ENCODE results near the gene DHX40.
"Not testable (repeated sequence)": the region's sequence is repeated elsewhere in the genome, so short reads cannot be mapped to it uniquely, and the experiment has no call there.

Gene DHX40

DNA sequence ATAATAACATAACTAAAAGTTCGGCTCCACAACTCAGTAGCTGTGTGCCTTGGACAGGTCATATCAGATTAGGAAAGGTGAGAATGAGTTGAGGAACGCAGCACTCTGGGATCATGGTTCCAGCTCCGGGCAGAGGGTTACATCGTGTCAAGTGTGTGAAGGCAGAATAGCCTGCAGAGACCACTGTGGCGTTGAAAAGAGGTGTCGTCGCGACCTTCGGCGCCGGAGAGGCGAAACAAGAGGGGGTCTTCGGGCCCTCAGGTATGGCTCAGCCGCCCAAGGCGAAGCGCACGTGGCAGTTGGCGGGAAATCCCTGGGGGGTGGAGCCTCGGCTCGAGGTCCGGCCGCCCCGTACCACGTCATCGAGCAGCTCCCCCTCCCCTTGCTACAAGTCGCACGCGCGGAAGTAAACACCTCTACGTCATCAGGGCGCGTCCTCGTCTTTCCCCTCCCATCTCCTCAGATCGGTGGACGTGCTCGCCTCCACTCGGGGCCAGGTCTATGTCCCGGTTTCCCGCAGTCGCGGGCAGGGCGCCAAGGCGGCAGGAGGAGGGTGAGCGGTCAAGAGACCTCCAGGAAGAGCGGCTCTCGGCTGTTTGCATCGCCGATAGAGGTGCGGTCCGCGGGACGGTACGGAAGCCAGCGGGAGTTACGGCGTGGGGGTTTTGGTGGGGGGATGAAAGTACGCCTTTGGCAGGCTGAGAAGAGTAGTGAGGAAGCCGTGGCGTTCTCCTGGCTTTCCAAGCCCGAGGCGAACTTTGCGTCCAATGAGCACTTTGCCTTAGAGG lies at the start of gene DHX40:
Gene DHX40 (plus strand): TSS at position 440 of the 788 bp plus-strand sequence. CDS start 62 bp downstream, at position 502.
- DNase-seq, result peak; percentile 83

DNA sequence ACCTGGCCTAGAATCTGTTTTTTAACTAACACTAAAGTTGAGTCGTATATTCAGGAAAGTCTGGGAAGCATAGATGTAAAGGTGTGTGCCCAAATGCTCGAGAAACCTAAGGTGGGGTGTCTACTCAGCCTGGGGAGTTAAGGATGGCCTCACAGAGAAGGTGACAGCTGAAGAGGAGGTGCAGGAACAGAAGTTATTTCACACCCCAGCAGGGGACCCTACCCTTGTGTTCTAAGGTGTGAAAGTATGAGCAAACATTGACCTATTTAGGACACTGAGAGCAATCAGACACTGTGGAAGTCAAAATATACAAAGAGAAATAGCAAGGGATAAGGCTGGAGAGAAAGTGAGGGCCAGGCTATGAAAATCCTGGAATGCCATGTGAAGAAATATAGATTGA lies 49.0 kb upstream of the DHX40 start:
- peak; percentile 16 for DNase-seq

DNA sequence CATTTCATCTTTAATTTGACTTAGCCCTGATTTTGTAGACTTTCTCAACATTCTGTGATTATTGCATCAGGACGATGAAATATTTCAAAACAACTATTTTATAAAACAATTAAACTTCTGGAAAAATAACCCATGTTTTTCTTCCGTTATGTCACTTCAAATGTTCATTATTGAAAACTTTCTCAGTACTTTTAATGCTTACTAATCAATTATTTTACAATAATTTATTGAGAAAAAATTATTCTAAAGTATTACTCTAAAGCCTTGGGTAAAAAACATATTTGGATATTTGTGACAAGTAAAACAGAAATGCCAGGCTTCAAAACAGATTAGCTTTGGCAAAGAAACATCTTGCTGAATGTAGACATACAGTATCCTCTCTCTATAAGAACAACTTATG lies 46.3 kb upstream of the DHX40 start:
- DNase-seq, result no peak

- DNase-seq, result no peak
Observed at GRCh38 chr17:59520251-59520650, 45.2 kb upstream of the DHX40 start.

GRCh38 chr17:59521465-59522126 lies 43.8 kb upstream of the DHX40 start:
- no peak for DNase-seq

- not testable (repeated sequence) for DNase-seq
Observed at GRCh38 chr17:59524930-59525329, 40.5 kb upstream of the DHX40 start.

- DNase-seq, result no peak
Observed at GRCh38 chr17:59525668-59526067, 39.7 kb upstream of the DHX40 start.

DNA sequence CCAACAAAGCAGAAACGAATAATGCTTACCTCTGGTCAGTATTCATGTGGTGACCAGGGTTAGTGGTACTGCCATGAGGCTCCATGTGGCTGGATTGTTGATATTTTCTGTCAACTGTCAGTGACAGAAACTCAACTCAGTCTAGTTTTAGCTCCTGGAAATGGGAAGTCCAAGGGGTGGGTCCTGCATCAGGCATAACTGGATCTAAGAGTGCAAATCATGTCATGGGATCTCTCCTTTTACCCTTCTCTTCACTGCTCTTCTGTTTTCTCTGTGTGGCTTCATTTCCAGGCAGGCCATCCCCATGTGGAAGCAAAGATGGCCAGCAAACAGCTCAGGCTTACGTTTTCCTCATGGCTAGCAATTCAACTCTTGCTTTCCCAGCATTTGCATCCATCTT lies 39.0 kb upstream of the DHX40 start:
- DNase-seq, result no peak

DNA sequence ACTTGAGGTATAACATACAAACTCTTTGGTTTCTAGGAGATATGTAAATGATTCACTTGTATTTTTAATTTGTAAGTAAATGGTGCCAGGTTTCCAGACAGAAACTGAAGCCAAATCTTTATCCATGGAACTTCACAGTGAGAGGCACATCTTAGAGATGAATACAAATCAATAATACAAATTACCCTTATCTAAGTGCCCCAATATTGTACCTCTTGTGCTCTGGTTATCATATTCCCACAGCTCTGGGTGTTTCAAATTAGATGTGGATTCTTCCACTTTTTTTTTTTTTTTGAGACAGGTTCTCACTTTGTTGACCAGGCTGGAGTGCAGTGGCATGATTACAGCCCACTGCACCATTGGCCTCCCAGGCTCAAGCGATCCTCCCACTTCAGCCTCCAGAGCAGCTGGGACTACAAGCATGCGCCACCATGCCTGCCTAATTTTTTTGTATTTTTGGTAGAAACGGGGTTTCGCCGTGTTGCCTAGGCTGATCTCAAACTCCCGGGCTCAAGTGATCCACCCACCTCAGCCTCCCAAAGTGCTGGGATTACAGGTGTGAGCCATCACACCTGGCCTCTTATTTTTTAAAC lies 38.0 kb upstream of the DHX40 start:
- no peak for DNase-seq

GRCh38 chr17:59527931-59528330 lies 37.5 kb upstream of the DHX40 start:
- no peak for DNase-seq

DNA sequence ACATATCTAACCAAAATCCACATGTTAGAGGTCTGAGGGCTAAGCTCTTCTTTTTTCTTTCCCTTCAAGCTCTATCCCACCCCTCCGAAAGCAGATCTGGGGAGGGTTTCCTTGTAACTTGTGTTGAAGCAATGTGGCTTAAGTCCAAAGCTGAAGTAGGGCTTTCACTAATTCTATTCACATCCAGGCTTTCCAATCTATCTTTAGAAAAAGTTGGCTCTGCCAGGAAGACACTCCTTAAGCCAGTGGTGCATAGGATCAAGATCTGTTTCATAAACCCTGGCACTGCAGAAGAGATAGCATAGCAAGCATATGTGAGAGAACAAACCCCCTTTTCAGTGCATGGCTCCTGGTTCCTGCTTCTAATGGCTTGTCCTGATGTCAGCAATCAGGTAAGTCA lies 34.9 kb upstream of the DHX40 start:
- no peak for DNase-seq

DNA sequence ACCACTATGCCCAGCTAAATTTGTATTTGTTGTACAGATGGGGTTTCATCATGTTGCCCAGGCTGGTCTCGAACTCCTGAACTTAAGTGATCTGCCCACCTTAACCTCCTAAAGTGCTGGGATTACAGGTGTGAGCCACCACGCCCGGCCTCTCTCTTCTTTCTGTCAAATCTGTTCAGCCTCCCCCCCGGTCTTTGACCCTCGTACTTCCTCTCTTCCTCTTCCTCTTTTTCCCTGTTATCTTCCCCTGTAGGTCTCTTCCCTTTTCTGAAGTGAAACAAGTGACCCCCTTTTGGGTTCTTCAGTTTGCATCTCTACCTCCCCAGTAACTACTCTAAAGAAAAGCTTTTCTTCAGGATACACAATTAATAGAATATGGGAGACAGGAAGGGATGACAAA lies 31.7 kb upstream of the DHX40 start:
- no peak for DNase-seq

DNA sequence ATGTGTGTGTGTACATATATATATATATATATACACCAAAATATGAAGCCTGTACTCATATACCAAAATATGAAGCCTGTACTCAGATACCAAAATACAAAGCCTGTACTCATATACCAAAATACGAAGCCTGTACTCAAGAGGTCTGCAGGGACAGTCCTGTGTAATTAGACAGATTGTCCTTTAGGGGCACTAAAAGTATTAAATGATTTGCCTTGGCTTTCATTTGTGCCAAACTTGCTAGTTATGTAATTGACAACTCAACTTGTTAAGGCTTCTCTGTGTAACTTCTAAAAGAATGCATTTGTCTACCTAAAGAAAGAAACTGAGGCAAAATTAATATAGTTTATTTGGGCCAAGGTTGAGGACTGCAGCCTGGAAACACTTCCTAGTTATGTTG lies 30.8 kb upstream of the DHX40 start:
- no peak for DNase-seq

DNA sequence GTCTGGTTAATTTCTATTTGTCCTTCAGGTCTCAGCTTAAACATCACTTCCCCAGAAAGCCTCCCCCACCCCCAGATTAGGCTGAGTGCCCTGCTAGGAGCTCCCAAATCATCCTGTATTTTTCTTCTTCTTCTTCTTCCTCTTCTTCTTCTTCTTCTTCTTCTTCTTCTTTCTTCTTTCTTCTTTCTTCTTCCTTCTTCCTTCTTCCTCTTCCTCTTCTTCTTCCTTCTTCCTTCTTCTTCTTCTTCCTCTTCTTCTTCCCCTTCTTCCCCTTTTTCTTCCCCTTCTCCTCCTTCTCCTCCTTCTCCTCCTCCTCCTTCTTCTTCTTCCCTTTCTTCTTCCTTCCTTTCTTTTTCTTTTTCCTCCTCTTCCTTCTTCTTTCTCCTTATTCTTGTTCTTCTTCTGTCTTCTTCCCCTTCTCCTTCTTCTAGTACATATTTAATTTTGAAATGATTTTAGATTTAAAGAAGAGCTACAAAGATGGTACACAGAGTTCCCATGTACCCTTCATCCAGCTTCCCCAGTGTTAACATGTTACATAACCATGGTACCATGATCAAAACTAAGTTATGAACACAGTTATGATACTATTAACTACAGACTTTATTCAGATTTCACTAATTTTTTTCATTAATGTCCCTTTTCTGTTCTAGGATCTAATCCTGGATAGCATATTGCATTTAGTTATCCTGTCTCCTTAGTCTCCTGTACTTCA lies 27.1 kb upstream of the DHX40 start:
- no peak for DNase-seq

DNA sequence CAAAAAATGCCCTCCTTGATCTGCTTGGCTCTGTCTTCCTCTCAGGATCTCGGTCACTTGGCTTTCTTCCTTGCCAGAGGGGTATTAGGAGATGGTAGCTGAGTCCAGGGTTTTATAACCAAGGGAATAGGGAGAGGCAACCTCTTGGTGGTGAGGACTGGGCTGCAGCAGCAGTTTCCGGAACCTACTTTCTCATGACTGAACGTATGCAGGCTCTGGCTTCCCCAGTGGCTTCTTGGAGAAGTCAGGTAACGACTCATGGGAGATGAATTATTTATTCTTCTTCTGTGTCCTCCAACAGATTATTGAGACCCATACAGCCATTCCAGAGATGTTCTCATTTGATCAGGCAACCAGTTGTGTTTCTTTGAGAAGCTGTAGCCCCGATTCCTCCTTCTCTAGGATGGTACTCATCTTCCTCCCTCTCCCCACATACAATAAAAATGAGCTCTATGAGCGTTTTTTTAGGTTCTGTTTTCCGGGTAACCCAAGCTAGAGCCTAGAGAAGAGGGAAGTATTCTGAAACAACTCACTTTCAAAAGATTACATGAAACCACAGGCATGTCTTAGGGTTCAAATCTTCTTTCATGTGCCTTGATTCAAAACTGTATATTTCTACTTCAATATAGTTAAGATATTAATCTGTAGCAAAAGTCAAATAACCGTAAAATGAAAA lies 22.3 kb upstream of the DHX40 start:
- DNase-seq, result no peak

- DNase-seq, result no peak
Observed at GRCh38 chr17:59545942-59546341, 19.5 kb upstream of the DHX40 start.

- no peak for DNase-seq
Observed at GRCh38 chr17:59547131-59547915, 18.1 kb upstream of the DHX40 start.

- not testable (repeated sequence) for DNase-seq
Observed at GRCh38 chr17:59548985-59549384, 16.4 kb upstream of the DHX40 start.

- DNase-seq, result no peak
Observed at GRCh38 chr17:59550703-59551102, 14.7 kb upstream of the DHX40 start.

DNA sequence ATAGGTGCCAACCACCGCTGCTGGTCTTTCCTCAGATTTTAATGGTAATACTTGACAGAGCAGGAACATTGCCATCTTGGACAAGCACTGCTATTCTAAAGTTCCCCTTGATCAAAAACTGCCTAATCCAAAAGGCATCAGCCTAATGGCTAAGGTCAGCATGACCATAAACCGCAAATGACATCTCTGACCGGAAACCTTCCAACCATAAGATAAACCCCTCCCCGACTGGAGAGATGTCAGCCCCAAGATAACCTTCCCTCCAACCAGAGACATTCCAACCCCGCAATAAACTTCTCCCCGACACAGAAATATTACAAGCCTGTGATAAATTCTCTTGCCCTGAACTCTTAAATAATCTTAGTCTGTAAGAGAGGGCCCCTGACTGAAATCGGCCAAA lies 7.4 kb upstream of the DHX40 start:
- no peak for DNase-seq

- no peak for DNase-seq
Observed at GRCh38 chr17:59558953-59559352, 6.5 kb upstream of the DHX40 start.

GRCh38 chr17:59561042-59561441 lies 4.4 kb upstream of the DHX40 start:
- no peak for DNase-seq

Data from NK-92 treated with Interleukin-12 subunit alpha and Interleukin-12 subunit beta, amount 100 ng/mL, for 24 hours (cell line).